Measurements from ENCODE around the gene MBIP. TPM values are rescaled to one million over a fixed set of nuclear protein-coding genes. Genes with fewer than 3 reads are reported as not detected.

Gene MBIP
- total RNA-seq, 1 experiment from 2014 or later, result 9.8 TPM

DNA sequence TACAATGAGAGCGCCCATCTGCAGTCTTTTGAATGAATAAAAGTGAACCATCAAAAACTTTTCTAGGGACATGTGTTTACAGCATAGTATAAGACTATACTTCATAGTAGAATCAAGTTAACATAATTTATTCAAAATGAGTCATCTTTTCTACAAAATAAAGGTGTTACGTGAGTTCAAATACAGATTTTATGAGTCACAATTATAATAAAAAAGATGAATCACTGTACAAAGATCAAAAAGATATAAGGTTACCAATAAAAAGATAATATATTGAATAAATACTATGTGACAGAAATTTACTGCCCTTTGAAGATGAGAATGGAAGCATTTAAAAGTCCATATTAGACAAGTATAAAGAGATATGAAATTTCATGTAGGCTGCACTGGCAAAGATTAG lies 2.8 kb downstream of the MBIP start:
- no peak overlapping the region for H3K4me3 ChIP-seq (ENCODE audit: low read depth in 2 of 2, low read length in 2 of 2)
- peaks cover 3% of the 10 kb centered on the region for H3K36me3 ChIP-seq (ENCODE audit: control insufficient read depth, insufficient read depth, low read length)
- TF ChIP-seq SIN3A (IDR thresholded peaks at IDR 0.05; ENCODE audit: borderline replicate concordance, insufficient read depth, low read depth, low read length), result no peak
- no peak for TF ChIP-seq POLR2AphosphoS5 (IDR thresholded peaks at IDR 0.05; ENCODE audit: low read depth, low read length)
- no peak for TF ChIP-seq TCF7L2 (IDR thresholded peaks at IDR 0.05; ENCODE audit: low read depth, low read length)
- TF ChIP-seq, protein P1, sequence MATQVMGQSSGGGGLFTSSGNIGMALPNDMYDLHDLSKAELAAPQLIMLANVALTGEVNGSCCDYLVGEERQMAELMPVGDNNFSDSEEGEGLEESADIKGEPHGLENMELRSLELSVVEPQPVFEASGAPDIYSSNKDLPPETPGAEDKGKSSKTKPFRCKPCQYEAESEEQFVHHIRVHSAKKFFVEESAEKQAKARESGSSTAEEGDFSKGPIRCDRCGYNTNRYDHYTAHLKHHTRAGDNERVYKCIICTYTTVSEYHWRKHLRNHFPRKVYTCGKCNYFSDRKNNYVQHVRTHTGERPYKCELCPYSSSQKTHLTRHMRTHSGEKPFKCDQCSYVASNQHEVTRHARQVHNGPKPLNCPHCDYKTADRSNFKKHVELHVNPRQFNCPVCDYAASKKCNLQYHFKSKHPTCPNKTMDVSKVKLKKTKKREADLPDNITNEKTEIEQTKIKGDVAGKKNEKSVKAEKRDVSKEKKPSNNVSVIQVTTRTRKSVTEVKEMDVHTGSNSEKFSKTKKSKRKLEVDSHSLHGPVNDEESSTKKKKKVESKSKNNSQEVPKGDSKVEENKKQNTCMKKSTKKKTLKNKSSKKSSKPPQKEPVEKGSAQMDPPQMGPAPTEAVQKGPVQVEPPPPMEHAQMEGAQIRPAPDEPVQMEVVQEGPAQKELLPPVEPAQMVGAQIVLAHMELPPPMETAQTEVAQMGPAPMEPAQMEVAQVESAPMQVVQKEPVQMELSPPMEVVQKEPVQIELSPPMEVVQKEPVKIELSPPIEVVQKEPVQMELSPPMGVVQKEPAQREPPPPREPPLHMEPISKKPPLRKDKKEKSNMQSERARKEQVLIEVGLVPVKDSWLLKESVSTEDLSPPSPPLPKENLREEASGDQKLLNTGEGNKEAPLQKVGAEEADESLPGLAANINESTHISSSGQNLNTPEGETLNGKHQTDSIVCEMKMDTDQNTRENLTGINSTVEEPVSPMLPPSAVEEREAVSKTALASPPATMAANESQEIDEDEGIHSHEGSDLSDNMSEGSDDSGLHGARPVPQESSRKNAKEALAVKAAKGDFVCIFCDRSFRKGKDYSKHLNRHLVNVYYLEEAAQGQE (IDR thresholded peaks at IDR 0.05; ENCODE audit: insufficient read depth in 1 of 2, low read depth in 2 of 2, low read length in 1 of 2), result no peak
- TF ChIP-seq, protein P2, sequence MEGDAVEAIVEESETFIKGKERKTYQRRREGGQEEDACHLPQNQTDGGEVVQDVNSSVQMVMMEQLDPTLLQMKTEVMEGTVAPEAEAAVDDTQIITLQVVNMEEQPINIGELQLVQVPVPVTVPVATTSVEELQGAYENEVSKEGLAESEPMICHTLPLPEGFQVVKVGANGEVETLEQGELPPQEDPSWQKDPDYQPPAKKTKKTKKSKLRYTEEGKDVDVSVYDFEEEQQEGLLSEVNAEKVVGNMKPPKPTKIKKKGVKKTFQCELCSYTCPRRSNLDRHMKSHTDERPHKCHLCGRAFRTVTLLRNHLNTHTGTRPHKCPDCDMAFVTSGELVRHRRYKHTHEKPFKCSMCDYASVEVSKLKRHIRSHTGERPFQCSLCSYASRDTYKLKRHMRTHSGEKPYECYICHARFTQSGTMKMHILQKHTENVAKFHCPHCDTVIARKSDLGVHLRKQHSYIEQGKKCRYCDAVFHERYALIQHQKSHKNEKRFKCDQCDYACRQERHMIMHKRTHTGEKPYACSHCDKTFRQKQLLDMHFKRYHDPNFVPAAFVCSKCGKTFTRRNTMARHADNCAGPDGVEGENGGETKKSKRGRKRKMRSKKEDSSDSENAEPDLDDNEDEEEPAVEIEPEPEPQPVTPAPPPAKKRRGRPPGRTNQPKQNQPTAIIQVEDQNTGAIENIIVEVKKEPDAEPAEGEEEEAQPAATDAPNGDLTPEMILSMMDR (IDR thresholded peaks at IDR 0.05), result no peak
- ATAC-seq (no peak), DNase-seq (ENCODE audit: low read depth, low spot score) (no peak)
- peaks cover 6% of the 10 kb centered on the region; the same call in 1 of the 2 replicates for H3K27me3 ChIP-seq (ENCODE audit: control insufficient read depth, insufficient read depth, low read length)
- POLR2A ChIA-PET, result no interaction called here
- CTCF ChIA-PET, result interaction anchor here (0.6 kb wide), 1 partner anchor 236 kb away, joined by 6 read pairs; no protein-coding TSS in a partner anchor
- in situ Hi-C loops (cut with HindIII; ENCODE audit: low pct_unique_long_range_greater_than_20kb, low sequenced_read_pairs) (no loop called here), intact Hi-C loops (cut with micrococcal nuclease; ENCODE audit: unreplicated experiment) (no loop called here)
- H3K27ac ChIP-seq (ENCODE audit: low read length), result no peak overlapping the region
- no TSS peak for BruUV-seq (replicated peaks)
- peaks cover 6% of the 10 kb centered on the region; the same call in 1 of the 2 replicates for H3K4me1 ChIP-seq (ENCODE audit: control insufficient read depth, insufficient read depth, low read length)
- no peaks in the 10 kb centered on the region for H3K9me3 ChIP-seq (ENCODE audit: control insufficient read depth, insufficient read depth, low read depth, low read length)

DNA sequence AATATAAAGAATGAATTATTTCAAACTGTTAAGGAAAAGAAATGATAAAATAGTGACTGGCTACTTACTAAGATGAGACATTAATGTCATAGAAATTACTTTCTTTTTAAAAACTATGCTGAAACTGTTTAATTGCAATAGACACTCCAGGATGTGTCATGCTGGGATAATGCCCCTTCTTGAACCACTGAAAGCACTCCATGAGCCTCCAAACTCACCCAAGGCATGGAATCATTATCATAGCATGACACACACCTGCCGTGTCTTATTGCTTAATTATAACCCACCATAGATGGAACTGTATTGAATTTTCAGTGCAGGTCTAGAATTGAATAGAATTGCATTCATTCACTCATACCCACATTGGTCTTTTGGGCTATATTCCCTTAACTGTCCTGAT lies 4.3 kb downstream of the MBIP start:
- POLR2A ChIA-PET, result no interaction called here
- Histone ChIP-seq H3K36me3 (ENCODE audit: control insufficient read depth, insufficient read depth, low read length) (peaks cover 3% of the 10 kb centered on the region), H3K4me1 (ENCODE audit: control insufficient read depth, insufficient read depth, low read length) (peaks cover 6% of the 10 kb centered on the region; the same call in 1 of the 2 replicates), H3K27ac (ENCODE audit: low read length) (no peak overlapping the region), H3K9me3 (ENCODE audit: control insufficient read depth, insufficient read depth, low read depth, low read length) (no peaks in the 10 kb centered on the region), H3K27me3 (ENCODE audit: control insufficient read depth, insufficient read depth, low read length) (no peaks in the 10 kb centered on the region), H3K4me3 (ENCODE audit: low read depth in 2 of 2, low read length in 2 of 2) (no peak overlapping the region)
- TF ChIP-seq, protein P2 (IDR thresholded peaks at IDR 0.05), result no peak
- TF ChIP-seq SIN3A (IDR thresholded peaks at IDR 0.05; ENCODE audit: borderline replicate concordance, insufficient read depth, low read depth, low read length) (no peak), TCF7L2 (IDR thresholded peaks at IDR 0.05; ENCODE audit: low read depth, low read length) (no peak), POLR2AphosphoS5 (IDR thresholded peaks at IDR 0.05; ENCODE audit: low read depth, low read length) (no peak)
- TF ChIP-seq, protein P1 (IDR thresholded peaks at IDR 0.05; ENCODE audit: insufficient read depth in 1 of 2, low read depth in 2 of 2, low read length in 1 of 2), result no peak
- ATAC-seq (no peak), DNase-seq (ENCODE audit: low read depth, low spot score) (no peak)
- CTCF ChIA-PET, result no interaction called here
- in situ Hi-C loops (cut with HindIII; ENCODE audit: low pct_unique_long_range_greater_than_20kb, low sequenced_read_pairs), result no loop called here
- intact Hi-C loops (cut with micrococcal nuclease; ENCODE audit: unreplicated experiment), result no loop called here
- no TSS peak for BruUV-seq (replicated peaks)
